Parathyroid adenoma (tissue), 2 donors: ENCODE measurements around the gene FTCDNL1.

Source experiments
- H2AFZ ChIP-seq: fragments of 300-600 bp; sonication (generic); one replicate; pipeline ENCODE4 v1.7.0; 2017; ENCODE audit warnings: antibody characterized with exemption, mild to moderate bottlenecking
- H3K27ac ChIP-seq: fragments of 300-600 bp; sonication (generic); one replicate; pipeline ENCODE4 v1.7.0; 2017
- H3K27me3 ChIP-seq: fragments of 300-600 bp; sonication (generic); one replicate; pipeline ENCODE4 v1.7.0; 2017; ENCODE audit warnings: low read length; ENCODE audit not compliant: control insufficient read depth, insufficient read depth
- H3K36me3 ChIP-seq: fragments of 300-600 bp; sonication (generic); one replicate; pipeline ENCODE4 v1.7.0; 2017; ENCODE audit warnings: low read length; ENCODE audit not compliant: control insufficient read depth, insufficient read depth
- H3K4me1 ChIP-seq: fragments of 300-600 bp; sonication (generic); one replicate; pipeline ENCODE4 v1.7.0; 2017; ENCODE audit warnings: control low read depth
- H3K4me2 ChIP-seq: fragments of 300-600 bp; sonication (generic); one replicate; pipeline ENCODE4 v1.7.0; 2017; ENCODE audit warnings: low read length
- H3K4me3 ChIP-seq: fragments of 300-600 bp; sonication (generic); one replicate; pipeline ENCODE4 v1.7.0; 2017; ENCODE audit warnings: low read depth, low read length
- H3K79me2 ChIP-seq: fragments of 300-600 bp; sonication (generic); one replicate; pipeline ENCODE4 v1.7.0; 2017; ENCODE audit warnings: control low read depth
- H3K9ac ChIP-seq: fragments of 300-600 bp; sonication (generic); one replicate; pipeline ENCODE4 v1.7.0; 2017; ENCODE audit warnings: mild to moderate bottlenecking
- H3K9me3 ChIP-seq: fragments of 300-600 bp; sonication (generic); one replicate; pipeline ENCODE4 v1.7.0; 2017; ENCODE audit warnings: low read length; ENCODE audit not compliant: control insufficient read depth
- TF ChIP-seq, protein P1 (sequence below): fragments of 300-600 bp; sonication (generic); IDR thresholded peaks from one replicate; pipeline ENCODE4 v1.7.0; 2017; ENCODE audit warnings: antibody characterized with exemption, mild to moderate bottlenecking
- donor health status: primary hyperparathyroidism.

FTCDNL1 gene

DNA sequence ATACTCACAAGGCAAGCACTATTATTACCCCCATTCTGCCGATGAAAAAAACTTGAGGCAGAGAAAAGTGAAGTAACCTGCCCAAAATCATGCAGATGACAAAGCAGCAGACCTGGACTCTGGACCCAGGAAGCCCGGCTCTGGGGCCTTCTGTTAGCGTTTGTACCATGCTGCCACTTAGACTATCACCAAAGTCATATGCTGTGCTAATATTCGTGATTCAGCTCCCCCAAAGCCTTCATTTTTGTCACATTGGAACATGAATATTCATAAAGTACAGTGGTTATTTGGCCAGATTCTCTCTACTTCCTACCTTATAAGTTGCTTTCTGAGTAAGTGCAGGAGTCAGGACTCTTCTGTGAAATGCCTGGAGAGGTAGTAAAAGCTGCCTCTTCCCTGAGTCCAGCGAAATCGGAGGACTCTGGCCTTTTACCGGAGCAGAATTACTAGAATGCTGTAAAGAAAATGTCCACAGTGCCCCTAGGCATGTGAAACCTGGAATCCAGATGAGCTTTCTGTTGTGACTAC is 86.7 kb downstream of the FTCDNL1 start:
- Histone ChIP-seq H3K27me3 (no peaks in the 10 kb centered on the region), H3K36me3 (no peaks in the 10 kb centered on the region), H3K4me2 (no peak overlapping the region), H3K9ac (no peak overlapping the region), H3K4me3 (no peak overlapping the region), H3K79me2 (no peaks in the 10 kb centered on the region), H3K9me3 (no peaks in the 10 kb centered on the region), H2AFZ (no peak overlapping the region), H3K4me1 (no peaks in the 10 kb centered on the region), H3K27ac (no peak overlapping the region)
- TF ChIP-seq, protein P1, sequence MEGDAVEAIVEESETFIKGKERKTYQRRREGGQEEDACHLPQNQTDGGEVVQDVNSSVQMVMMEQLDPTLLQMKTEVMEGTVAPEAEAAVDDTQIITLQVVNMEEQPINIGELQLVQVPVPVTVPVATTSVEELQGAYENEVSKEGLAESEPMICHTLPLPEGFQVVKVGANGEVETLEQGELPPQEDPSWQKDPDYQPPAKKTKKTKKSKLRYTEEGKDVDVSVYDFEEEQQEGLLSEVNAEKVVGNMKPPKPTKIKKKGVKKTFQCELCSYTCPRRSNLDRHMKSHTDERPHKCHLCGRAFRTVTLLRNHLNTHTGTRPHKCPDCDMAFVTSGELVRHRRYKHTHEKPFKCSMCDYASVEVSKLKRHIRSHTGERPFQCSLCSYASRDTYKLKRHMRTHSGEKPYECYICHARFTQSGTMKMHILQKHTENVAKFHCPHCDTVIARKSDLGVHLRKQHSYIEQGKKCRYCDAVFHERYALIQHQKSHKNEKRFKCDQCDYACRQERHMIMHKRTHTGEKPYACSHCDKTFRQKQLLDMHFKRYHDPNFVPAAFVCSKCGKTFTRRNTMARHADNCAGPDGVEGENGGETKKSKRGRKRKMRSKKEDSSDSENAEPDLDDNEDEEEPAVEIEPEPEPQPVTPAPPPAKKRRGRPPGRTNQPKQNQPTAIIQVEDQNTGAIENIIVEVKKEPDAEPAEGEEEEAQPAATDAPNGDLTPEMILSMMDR = no peak

DNA sequence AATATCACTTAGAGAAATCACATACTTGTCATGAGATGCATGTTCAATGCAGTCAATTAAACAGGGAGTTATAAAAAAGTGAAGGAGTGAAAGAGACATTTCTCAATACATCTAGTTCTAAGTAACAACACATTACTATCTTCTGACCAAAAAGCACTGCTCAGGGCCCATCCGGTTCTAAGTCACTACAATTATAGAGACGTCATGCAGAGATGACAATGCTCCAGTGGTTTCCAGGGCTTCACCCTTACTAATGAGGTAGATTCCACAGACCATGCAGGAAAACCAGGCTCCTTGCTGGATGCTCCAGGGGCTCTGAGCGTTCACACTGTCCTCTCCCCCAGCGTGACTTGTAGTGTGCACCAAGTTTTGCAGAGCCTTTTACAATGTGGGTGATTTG is 88.0 kb downstream of the FTCDNL1 start:
- Histone ChIP-seq H3K9ac (no peak overlapping the region), H2AFZ (no peak overlapping the region), H3K79me2 (no peaks in the 10 kb centered on the region), H3K4me3 (no peak overlapping the region), H3K27ac (no peak overlapping the region), H3K27me3 (no peaks in the 10 kb centered on the region), H3K4me1 (no peaks in the 10 kb centered on the region), H3K9me3 (no peaks in the 10 kb centered on the region), H3K4me2 (no peak overlapping the region), H3K36me3 (no peaks in the 10 kb centered on the region)
- TF ChIP-seq, protein P1 = no peak

- TF ChIP-seq, protein P1 = no peak
- no peak overlapping the region for H3K27ac ChIP-seq
- H3K79me2 ChIP-seq = no peaks in the 10 kb centered on the region
- no peak overlapping the region for H3K9ac ChIP-seq
- no peaks in the 10 kb centered on the region for H3K27me3 ChIP-seq
- H3K4me1 ChIP-seq = no peaks in the 10 kb centered on the region
- no peak overlapping the region for H2AFZ ChIP-seq
- H3K9me3 ChIP-seq = no peaks in the 10 kb centered on the region
- H3K36me3 ChIP-seq = no peaks in the 10 kb centered on the region
- no peak overlapping the region for H3K4me3 ChIP-seq
- H3K4me2 ChIP-seq = no peak overlapping the region
These were observed 90.4 kb downstream of the FTCDNL1 start for GRCh38 chr2:199760574-199760973.

GRCh38 chr2:199757233-199757870 is 93.6 kb downstream of the FTCDNL1 start:
- Histone ChIP-seq H3K27ac (no peak overlapping the region), H3K79me2 (no peaks in the 10 kb centered on the region), H3K4me2 (no peak overlapping the region), H3K36me3 (no peaks in the 10 kb centered on the region), H3K9me3 (no peaks in the 10 kb centered on the region), H3K4me3 (no peak overlapping the region), H2AFZ (no peak overlapping the region), H3K27me3 (no peaks in the 10 kb centered on the region), H3K4me1 (no peaks in the 10 kb centered on the region), H3K9ac (no peak overlapping the region)
- TF ChIP-seq, protein P1 = no peak

DNA sequence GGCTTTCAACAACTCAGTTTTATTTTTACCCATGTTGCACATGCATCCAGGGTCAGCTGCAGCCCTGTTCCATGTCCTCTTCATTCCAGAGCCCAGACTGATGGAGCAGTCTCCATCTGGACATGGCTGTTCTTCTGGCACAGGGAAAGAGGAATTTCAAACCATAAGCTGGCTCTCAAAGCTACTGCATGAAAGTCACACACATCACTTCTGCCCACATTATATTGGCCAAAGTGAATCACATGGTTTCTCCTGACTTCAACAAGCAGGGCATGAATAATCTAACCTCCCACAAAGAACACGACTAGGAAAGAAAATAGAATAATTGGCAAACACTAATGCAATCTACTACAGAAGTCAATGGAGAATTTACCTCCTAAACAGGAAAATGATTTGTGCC is 94.2 kb downstream of the FTCDNL1 start:
- Histone ChIP-seq H3K4me2 (no peak overlapping the region), H3K9ac (no peak overlapping the region), H3K27ac (no peak overlapping the region), H3K79me2 (no peaks in the 10 kb centered on the region), H3K36me3 (no peaks in the 10 kb centered on the region), H3K4me1 (no peaks in the 10 kb centered on the region), H3K9me3 (no peaks in the 10 kb centered on the region), H2AFZ (no peak overlapping the region), H3K4me3 (no peak overlapping the region), H3K27me3 (no peaks in the 10 kb centered on the region)
- TF ChIP-seq, protein P1 = no peak
